Measurements from ENCODE around the gene DTNA.

DTNA gene

DNA sequence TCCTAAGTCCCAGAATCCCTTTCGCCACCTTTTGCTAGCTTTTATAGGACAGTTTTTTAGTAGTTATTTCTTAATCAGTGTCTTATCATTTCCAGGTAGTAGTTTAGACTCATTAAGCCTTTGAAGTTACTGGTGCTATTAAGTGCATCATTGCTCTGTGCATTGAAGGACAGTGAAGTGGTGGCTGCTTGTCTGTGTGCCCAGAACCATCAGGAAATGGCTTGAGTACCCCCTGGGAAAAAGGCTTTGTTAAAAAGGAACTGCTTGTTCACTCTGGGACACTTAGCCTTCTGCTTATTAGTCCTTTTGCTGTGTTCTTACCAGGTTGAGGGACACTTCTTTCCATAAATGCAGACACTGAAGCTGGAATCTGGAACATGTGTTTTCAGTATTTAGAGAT is 30.0 kb downstream of the DTNA start:
- no peak overlapping the region for H3K4me3 ChIP-seq (ENCODE audit: low read depth, low read length)
- no peaks in the 10 kb centered on the region for H3K36me3 ChIP-seq
- no peaks in the 10 kb centered on the region for H3K9me3 ChIP-seq (ENCODE audit: severe bottlenecking)
- DNase-seq, result no peak
- H3K27ac ChIP-seq, result no peak overlapping the region
- TF ChIP-seq, protein P1, sequence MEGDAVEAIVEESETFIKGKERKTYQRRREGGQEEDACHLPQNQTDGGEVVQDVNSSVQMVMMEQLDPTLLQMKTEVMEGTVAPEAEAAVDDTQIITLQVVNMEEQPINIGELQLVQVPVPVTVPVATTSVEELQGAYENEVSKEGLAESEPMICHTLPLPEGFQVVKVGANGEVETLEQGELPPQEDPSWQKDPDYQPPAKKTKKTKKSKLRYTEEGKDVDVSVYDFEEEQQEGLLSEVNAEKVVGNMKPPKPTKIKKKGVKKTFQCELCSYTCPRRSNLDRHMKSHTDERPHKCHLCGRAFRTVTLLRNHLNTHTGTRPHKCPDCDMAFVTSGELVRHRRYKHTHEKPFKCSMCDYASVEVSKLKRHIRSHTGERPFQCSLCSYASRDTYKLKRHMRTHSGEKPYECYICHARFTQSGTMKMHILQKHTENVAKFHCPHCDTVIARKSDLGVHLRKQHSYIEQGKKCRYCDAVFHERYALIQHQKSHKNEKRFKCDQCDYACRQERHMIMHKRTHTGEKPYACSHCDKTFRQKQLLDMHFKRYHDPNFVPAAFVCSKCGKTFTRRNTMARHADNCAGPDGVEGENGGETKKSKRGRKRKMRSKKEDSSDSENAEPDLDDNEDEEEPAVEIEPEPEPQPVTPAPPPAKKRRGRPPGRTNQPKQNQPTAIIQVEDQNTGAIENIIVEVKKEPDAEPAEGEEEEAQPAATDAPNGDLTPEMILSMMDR (IDR thresholded peaks at IDR 0.05; ENCODE audit: low read depth, low read length), result no peak
- peaks cover 11% of the 10 kb centered on the region for H3K27me3 ChIP-seq (ENCODE audit: insufficient read depth, low read depth, severe bottlenecking)

DNA sequence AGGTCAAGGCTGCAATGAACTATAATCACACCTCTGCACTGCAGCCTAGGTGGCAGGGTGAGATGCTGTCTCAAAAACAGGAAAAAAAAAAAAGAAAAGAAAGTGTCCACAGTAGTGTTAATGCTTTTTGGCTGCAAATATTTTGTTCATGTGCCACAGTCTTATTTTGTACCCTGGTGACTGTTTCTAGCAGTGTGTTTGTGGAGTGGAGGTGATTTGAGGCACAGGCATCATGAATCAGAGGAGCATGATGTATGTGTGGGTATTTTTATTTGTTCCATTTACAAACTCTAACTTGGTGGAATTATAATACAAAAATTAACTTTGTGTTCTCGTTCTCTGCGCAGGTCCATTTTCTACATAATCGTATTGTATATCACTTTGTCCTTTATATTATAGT is 30.6 kb downstream of the DTNA start:
- TF ChIP-seq, protein P1 (IDR thresholded peaks at IDR 0.05; ENCODE audit: low read depth, low read length), result no peak
- H3K4me3 ChIP-seq (ENCODE audit: low read depth, low read length), result no peak overlapping the region
- no peak for DNase-seq
- peaks cover 11% of the 10 kb centered on the region for H3K27me3 ChIP-seq (ENCODE audit: insufficient read depth, low read depth, severe bottlenecking)
- no peaks in the 10 kb centered on the region for H3K9me3 ChIP-seq (ENCODE audit: severe bottlenecking)
- no peaks in the 10 kb centered on the region for H3K36me3 ChIP-seq
- H3K27ac ChIP-seq, result no peak overlapping the region

DNA sequence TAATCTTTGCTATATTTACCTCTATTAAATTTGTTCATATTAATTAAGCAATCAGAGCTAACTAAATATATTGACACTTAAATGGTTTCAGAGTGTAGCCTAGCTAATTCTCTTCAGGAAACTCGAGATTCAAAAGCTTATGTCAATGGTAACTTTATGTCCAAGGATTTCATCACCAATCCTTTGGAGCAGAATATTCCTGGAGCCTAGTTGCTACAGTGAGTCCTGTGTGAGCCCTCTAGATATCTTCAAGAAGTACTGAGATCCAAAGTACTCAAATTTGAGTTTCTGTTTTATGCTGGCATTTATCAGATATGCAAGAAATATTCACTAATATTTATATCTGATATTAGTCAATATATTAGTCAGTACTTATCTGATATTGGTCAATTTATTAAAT is 31.3 kb downstream of the DTNA start:
- TF ChIP-seq, protein P1 (IDR thresholded peaks at IDR 0.05; ENCODE audit: low read depth, low read length), result no peak
- no peak overlapping the region for H3K27ac ChIP-seq
- no peaks in the 10 kb centered on the region for H3K9me3 ChIP-seq (ENCODE audit: severe bottlenecking)
- peaks cover 11% of the 10 kb centered on the region for H3K27me3 ChIP-seq (ENCODE audit: insufficient read depth, low read depth, severe bottlenecking)
- no peak overlapping the region for H3K4me3 ChIP-seq (ENCODE audit: low read depth, low read length)
- DNase-seq, result no peak
- H3K36me3 ChIP-seq, result no peaks in the 10 kb centered on the region

DNA sequence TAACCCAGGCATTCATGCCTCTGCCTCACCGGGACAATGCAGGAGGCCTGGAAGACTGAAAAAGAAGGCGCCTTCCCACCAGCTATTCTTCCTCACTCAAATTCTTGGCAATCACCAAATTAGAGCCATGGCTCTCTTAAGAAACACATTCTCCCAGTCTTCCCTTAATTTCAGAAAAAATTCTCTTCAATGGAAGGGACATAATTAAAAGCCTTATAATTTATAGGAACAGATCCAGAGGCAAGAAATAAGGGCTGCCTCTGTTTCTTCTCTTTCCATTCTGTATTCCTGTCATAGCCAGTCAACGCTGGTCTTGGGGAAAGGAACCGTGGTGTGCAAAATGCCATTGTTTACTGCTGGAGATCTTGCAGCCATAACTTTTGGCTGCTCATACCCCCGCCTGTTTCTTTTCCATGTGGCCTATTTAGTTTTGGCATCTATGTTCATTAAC is 32.8 kb downstream of the DTNA start:
- DNase-seq, result no peak
- Histone ChIP-seq H3K27me3 (ENCODE audit: insufficient read depth, low read depth, severe bottlenecking) (peaks cover 11% of the 10 kb centered on the region), H3K27ac (no peak overlapping the region), H3K36me3 (no peaks in the 10 kb centered on the region), H3K9me3 (ENCODE audit: severe bottlenecking) (no peaks in the 10 kb centered on the region), H3K4me3 (ENCODE audit: low read depth, low read length) (no peak overlapping the region)
- TF ChIP-seq, protein P1 (IDR thresholded peaks at IDR 0.05; ENCODE audit: low read depth, low read length), result no peak

DNA sequence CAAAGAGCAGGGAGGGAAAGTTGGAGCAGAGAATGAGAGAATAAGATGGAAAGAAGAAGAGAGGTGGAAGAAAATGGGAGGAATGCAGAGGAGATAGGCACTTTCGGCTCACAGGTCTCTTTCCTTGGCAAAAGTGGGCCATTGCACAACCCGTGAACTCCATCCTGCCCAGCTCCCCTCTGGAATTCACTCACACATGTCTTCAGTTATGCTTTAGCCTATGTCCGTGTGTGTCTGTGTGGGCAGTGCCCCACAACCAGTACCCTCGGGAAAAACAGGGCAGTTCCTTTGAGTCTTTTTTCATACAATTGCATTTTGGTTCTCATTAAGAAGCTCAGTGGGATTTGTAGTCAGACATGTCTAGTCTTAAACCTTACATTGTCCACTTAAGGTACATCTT is 34.5 kb downstream of the DTNA start:
- TF ChIP-seq, protein P1 (IDR thresholded peaks at IDR 0.05; ENCODE audit: low read depth, low read length), result no peak
- H3K27ac ChIP-seq, result no peak overlapping the region
- peaks cover 6% of the 10 kb centered on the region for H3K27me3 ChIP-seq (ENCODE audit: insufficient read depth, low read depth, severe bottlenecking)
- H3K9me3 ChIP-seq (ENCODE audit: severe bottlenecking), result no peaks in the 10 kb centered on the region
- no peak overlapping the region for H3K4me3 ChIP-seq (ENCODE audit: low read depth, low read length)
- DNase-seq, result no peak
- no peaks in the 10 kb centered on the region for H3K36me3 ChIP-seq

DNA sequence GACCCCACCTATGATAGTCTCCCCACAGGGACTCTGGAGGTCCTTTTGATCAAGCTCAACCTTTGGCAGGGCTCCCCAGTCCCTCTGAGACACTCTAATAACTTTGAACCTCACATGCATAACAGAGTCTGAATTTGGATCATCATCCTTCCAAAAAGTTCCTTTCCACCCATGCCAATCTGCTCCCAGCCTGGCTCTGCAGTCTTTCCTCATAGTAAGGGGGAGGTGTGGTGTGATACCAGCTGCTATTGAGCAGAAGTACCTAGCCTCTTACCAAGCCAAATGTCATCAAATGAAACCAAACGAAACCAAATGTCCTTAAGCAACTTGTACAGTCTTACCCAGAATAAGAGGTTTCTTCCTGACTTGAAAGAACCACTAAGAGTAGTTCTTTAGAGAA is 36.5 kb downstream of the DTNA start:
- H3K36me3 ChIP-seq, result no peaks in the 10 kb centered on the region
- peaks cover 3% of the 10 kb centered on the region for H3K27me3 ChIP-seq (ENCODE audit: insufficient read depth, low read depth, severe bottlenecking)
- H3K27ac ChIP-seq, result no peak overlapping the region
- H3K9me3 ChIP-seq (ENCODE audit: severe bottlenecking), result no peaks in the 10 kb centered on the region
- no peak for DNase-seq
- TF ChIP-seq, protein P1 (IDR thresholded peaks at IDR 0.05; ENCODE audit: low read depth, low read length), result no peak
- no peak overlapping the region for H3K4me3 ChIP-seq (ENCODE audit: low read depth, low read length)
